Stimulated activated CD8-positive, alpha-beta memory T cell treated with anti-CD3 and anti-CD28 coated beads, Interleukin-4, amount 100 ng/mL, for 4 hours (primary cell): ENCODE measurements around the gene IFNK.
A peak's percentile ranks its signal among the peaks of the same experiment; 100 is the strongest.

Source experiments
- DNase-seq, 2 donors: peaks; one replicate each; pipeline ENCODE4 v3.0.0-alpha.2; 2020; ENCODE audit warnings: low read depth in 2 of 2, low spot score in 1 of 2

The IFNK gene

GRCh38 chr9:27510780-27511179 lies 13.3 kb upstream of the IFNK start:
- no peak for DNase-seq

- no peak for DNase-seq
Observed at GRCh38 chr9:27511771-27512170, 12.3 kb upstream of the IFNK start.

DNA sequence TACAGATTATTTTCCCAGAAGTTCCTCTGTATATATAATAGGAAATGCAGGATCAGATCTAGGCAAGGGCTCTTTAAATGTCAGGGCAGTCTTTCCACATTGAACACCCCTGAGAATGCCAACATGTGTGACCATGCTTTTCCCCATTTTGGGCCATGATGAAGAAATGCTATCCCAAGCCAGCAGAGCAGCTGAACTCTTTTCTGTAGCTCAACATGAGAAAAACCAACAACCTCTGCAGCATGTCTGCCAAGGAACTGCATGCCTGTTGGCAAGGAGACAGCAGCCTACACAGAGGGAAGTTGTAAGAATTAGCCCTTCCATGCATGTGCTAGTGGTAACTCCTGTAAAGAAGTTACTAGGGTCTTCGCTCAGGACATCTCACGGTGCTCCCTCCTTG lies 9.5 kb upstream of the IFNK start:
- DNase-seq = no peak

DNA sequence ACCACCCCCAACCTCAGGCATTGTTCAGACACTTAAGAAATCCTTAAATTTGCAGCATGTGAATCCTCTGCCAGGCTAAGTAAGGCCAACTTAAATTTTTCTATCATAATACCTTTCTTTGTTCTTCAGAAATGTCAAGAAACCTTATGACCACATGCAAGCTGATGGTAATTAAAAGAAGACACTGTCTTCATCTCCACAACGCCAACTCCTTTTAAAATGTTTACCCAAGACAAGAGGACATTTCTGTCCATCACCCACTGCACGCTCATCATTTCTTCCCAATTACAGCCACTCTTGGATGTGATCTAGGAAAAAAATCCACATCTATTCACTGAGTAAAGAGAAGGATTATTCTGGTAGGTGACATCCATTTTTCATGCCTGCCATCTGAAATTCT lies 6.1 kb upstream of the IFNK start:
- DNase-seq = no peak

GRCh38 chr9:27518809-27519208 lies 5.3 kb upstream of the IFNK start:
- no peak for DNase-seq

DNA sequence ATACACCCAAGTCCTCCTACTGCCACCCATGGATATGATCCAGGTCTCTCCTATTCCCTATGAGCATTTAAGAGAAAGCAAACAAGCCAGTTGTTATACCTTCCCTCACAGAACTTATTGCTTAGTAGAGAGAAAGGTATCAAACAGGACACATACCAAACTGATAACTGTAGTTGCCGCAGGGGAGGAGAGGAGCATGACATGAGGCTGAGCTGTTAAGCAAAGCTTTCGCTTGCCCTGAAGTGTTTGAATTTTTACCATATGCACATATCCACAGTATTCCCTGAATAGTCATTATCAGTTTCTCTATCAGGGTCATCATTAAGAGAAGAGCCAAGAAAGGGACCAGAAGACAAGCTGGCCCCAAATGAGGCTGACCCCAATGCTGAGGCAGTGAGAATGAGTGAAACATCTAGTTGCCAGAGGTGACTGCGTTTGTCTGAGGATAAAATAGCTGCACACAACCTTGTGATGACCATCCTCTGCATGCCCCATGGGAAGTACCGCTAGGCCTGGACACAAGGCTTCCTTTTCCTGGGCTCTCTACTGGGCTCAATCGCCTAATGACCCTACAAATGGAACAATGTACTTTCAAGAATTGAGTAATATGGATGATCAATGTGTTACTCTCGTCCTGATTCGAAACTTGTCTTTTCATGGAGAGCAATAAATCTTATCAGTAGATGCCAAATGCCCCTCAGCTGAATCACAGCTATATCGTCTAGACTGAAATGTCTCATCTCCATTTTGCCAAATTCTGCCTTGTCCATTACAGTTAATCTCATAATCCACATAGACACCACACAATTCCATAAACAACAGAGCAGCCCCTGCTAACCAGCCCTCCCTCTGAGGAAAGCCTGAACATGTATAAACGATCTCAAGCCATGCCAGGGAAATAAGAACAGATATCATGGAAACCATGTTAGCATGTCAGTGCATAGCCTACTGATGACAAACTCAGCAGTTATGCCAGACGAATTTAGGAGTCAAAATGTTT lies 4.3 kb upstream of the IFNK start:
- no peak for DNase-seq

DNA sequence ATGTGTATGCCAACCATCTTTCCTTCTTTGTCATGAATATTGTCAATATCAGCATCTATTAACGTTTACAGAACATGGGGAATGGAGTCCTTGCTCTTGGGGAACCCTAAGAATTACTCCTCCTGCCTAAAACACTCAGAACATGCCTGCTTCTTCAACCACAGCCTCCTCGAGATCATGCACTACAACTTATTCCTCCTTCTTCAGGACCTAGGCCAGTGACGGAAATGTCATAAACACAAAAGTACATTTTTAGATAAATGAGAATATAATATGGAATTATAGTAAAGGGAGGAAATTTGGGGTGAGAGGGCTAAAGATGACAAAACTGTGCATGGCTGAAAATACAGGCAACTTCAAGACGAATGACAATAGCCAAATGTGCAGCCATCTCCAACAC lies 3.1 kb upstream of the IFNK start:
- DNase-seq = no peak

- no peak for DNase-seq
Observed at GRCh38 chr9:27523141-27523540, 949 bp upstream of the IFNK start.

- DNase-seq = no peak
Observed at GRCh38 chr9:27527702-27528075, 3.6 kb downstream of the IFNK start.

- DNase-seq = peak in 1 of 2 donors; percentile 12
Observed at GRCh38 chr9:27528076-27528885, 4.2 kb downstream of the IFNK start.

GRCh38 chr9:27528886-27529315 lies 4.8 kb downstream of the IFNK start:
- peak in 1 of 2 donors; percentile 10 for DNase-seq

GRCh38 chr9:27529316-27530278 lies 5.5 kb downstream of the IFNK start, which contains the start of gene MOB3B:
TSS of gene MOB3B (minus strand) at chr9:27529814. CDS start at chr9:27455550, 74,264 bp downstream.
- peak; percentile 48 to 57 for DNase-seq

- no peak for DNase-seq
Observed at GRCh38 chr9:27530915-27531755, 7.0 kb downstream of the IFNK start.

DNA sequence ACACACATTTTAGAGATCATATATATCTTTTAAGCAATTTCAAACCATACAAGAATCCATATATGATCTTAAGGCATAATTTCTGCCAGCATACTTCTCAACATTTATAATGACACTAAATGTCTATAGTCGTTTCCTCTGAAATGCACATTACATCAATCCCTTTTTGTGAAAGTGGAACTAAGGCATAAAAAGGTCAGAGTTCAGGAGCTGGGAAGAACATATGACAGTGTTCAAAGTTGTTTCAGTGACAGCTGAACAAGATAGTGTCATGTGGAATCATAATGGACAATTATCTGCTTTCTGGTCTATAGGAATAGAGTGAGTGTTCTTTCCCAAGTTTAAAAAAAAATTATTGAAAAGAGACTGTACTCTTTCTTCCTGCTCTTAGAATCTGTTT lies 8.0 kb downstream of the IFNK start:
- no peak for DNase-seq

- no peak for DNase-seq
Observed at GRCh38 chr9:27533311-27533710, 9.2 kb downstream of the IFNK start.

DNA sequence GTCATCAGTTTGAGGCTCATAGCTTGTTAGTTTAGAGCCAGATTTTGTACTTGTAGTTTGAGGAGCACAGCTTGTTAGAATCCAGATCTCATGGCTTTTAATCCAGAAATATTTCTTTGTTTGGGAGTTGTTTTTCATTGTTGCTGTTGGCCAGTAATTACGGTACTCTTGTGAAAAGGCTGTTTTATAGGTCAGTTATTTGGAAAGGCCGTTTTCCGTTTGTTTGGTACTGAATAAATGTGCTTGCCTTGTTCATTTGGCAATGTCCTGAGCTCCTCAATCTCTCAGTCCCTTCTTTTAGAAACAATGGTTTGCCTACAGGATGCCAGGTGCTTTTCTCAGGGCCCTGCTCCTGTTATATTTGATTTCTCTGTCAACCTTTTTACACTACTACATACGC lies 10.0 kb downstream of the IFNK start:
- DNase-seq = no peak

DNA sequence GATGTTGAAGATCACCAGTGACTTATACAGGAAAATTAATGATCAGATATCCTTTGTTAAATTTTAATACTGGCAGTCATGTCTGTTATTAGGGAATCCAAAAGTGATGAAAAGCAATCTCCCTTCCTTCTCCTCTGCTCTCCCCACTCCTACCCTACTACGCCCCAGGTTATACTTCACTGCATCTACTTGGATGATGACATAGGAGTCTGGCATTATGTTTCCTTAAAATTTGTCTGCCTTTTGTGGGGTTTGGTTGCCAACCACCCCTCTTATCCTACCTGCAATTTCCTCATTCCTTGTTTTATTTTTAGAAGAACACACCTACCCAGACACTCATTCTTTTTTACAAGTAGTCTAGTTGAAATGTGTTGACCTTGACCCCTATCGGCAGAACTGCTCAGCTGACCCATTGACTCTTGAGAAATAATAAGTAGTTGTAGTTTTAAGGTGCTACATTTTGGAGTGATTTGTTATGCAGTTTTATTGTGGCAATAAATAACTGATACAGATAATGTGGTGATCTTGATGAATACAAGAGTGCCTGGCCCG lies 10.6 kb downstream of the IFNK start:
- DNase-seq = no peak

DNA sequence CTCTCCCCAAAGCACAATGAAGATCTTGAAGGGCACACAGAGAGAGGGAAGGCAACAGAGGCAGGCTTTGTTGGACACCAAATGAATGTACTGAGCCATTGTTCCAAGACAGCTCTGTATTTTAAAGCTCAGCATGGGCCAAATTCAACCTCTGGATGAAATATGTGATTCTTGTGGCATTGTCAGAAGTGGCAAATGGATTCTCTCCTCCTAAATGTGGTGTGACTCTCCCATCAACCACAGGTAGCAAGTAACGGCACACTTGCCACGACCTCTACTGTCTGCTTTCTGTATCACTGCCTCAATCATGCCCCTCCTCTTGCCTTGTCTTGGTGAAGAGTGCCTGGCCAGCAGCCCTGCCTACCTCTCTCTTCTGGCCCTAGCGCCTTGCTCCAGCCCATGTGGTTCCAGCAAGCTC lies 11.6 kb downstream of the IFNK start:
- no peak for DNase-seq

DNA sequence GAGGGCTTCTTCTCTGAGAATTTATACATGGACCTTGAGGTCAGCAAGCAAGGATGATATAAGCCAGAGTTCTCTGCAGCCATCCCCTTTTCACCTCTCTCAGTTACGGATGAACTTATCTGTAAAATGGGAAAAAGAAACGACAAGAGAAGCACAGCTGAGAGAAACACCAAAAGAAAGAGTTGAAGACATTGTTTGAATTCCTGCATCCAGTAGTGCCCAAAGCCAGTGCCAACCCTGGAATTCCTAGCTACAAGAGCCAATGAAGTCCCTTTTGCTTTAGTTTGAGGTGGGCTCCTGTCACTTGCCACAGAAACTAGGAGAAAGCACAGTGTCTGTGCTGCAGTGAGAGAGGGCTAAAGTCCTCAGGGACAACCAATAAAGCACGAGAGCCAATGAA lies 12.1 kb downstream of the IFNK start:
- no peak for DNase-seq

DNA sequence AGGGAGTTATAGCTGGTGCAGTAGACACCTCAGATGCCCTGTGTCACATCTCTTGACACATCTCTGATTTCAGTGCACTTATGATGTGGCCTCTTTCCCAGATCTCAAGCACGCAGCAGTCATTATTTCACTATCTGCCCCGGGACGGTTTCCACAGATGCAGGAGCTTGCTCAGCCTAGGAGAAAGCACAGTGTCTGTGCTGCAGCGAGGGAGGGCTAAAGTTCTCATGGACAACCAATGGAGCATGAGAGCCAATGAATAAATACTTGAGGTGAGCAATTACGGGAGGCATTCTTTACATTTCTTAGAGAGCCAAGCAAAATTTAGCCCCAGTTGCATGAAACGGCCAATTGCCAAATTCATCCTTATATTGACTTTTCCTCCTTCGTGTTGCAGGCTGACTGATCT lies 12.9 kb downstream of the IFNK start:
- DNase-seq = no peak
